Mononuclear cell (primary cell): ENCODE measurements around the gene GIPC2. TPM values are rescaled to one million over a fixed set of nuclear protein-coding genes. Genes with fewer than 3 reads are reported as not detected.
"Not testable (repeated sequence)": the region's sequence is repeated elsewhere in the genome, so short reads cannot be mapped to it uniquely, and the experiment has no call there.

ENCODE experiments used
- H3K27me3 ChIP-seq: 2 replicates; pipeline ENCODE4 v1.6.0; 2011; ENCODE audit warnings: low read length, control low read depth; ENCODE audit not compliant: insufficient read depth
- H3K4me1 ChIP-seq: 2 replicates; pipeline ENCODE4 v1.5.1; 2011; ENCODE audit warnings: mild to moderate bottlenecking, low read length, control low read depth; ENCODE audit not compliant: insufficient read depth
- H3K4me3 ChIP-seq: 2 replicates; pipeline ENCODE4 v1.5.1; 2011; ENCODE audit warnings: mild to moderate bottlenecking, low read length, moderate library complexity
- H3K9me3 ChIP-seq: 2 replicates; pipeline ENCODE4 v1.5.1; 2011; ENCODE audit warnings: low read depth, mild to moderate bottlenecking, control low read depth, low read length
- total RNA-seq: library from RNA; depleted of rRNA; stranded (reverse); fragments of >200 nt; gene quantifications from one replicate; pipeline ENCODE4 v1.2.3, GENCODE V29; 2012

GIPC2 gene
- total RNA-seq, 1 donor, result under 0.01 TPM

DNA sequence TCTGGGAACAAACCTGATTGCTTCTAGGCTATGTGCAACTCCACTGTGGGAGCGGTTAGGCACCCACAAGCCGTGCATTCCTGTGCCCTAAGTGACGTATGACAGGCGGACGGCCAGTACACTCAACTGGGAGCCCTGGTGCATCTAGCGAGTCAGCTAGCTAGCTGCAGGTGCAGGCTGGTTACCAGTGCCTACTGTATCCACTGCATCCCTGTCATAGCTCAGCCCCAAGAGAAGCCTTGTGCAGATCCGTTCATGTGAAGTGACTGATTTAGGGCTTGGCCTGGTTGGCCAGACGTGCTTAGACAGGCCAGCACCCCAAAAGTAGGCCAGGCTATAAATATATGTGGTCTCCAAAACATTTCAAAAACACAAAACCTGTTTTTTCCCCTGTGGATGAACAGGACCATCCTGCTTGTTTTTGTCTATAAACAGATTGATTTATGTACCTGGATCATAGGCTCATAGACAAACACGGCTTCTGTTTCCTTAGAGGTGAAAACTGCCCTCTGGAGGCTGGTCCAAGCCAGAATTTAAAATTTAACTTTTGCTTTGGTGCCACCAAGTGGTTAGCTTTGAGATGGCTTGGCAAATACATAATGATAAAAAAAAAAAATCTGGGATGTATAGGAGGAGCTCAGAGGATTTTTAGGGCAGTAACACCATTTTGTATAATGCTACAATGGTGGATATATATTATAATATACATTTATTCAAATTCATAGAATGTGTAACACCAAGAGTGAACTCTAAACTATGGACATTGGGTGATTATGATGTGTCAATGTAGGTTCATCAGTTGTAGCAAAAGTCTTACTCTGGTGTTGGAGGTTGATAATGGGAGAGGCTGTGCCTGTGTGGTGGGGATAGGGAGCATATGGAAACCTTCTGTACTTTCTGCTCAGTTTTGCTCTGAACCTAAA, 68.5 kb downstream of the GIPC2 start:
- Histone ChIP-seq H3K4me1 (no peaks in the 10 kb centered on the region), H3K27me3 (no peaks in the 10 kb centered on the region), H3K4me3 (no peak overlapping the region), H3K9me3 (no peaks in the 10 kb centered on the region)

GRCh38 chr1:78120485-78120884, 74.7 kb downstream of the GIPC2 start:
- not testable (repeated sequence) for H3K4me1 ChIP-seq, H3K4me3 ChIP-seq, H3K9me3 ChIP-seq, H3K27me3 ChIP-seq

DNA sequence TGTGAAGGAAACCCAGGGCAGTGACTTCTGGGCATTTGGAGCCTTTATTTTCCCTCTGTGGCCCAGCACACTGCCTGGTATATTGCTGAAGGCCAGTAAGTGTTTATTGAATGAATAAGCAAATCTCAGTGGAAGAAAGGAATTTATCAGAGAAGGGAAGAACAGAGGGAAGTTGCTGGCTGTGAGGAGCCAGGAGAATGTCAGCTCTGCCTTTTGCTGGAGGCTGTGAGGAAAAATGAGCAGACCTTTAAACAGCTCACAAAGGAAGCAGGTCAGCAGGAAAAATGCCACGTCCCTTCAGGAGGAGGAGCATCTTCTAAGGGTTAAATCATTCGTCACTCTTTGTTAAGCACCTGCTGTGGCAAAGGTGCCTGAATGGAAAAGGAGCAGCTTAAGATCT, 75.9 kb downstream of the GIPC2 start:
- Histone ChIP-seq H3K9me3 (no peaks in the 10 kb centered on the region), H3K4me1 (no peaks in the 10 kb centered on the region), H3K27me3 (no peaks in the 10 kb centered on the region), H3K4me3 (no peak overlapping the region)

GRCh38 chr1:78122389-78122788, 76.6 kb downstream of the GIPC2 start:
- Histone ChIP-seq H3K9me3 (no peaks in the 10 kb centered on the region), H3K4me1 (no peaks in the 10 kb centered on the region), H3K27me3 (no peaks in the 10 kb centered on the region), H3K4me3 (no peak overlapping the region)

- Histone ChIP-seq H3K9me3 (no peaks in the 10 kb centered on the region), H3K4me1 (no peaks in the 10 kb centered on the region), H3K4me3 (no peak overlapping the region), H3K27me3 (no peaks in the 10 kb centered on the region)
Observed at GRCh38 chr1:78126506-78126905, 80.7 kb downstream of the GIPC2 start.

DNA sequence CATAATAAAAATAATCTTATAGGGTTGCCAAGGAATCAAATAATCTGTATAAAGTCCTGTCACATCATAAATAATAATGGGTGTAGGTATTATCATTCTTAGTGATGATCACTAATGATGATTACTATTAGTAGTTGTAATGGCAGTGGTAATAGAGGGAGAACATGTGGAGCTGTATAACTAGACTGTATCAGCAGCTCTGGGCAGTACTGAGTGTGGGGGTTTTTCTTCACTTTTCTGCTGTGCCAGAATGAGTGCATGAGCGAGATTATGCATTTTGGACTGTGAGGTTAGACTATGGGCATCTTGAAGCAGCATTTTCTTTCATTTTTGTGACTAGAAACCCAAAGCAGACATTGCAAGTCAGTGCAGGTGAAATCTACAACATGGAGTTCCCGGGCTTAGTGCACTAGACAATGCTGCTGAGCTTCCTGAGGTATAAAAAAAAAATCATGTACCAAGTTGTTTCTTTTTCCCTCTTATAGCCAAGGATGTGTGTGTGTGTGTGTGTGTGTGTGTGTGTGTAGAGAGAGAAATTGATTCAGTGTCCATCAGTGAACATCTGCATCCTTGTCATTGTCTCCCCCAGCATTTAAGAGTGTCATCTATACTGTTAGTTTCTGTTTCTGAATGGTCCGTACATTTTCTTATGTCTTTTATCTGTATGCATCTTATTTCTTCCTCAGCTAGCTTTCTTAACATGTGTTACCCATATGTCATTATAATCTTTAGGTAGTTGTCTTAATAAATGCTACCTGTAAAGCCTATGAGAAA, 86.6 kb downstream of the GIPC2 start:
- Histone ChIP-seq H3K27me3 (no peaks in the 10 kb centered on the region), H3K9me3 (no peaks in the 10 kb centered on the region), H3K4me3 (no peak overlapping the region), H3K4me1 (no peaks in the 10 kb centered on the region)

DNA sequence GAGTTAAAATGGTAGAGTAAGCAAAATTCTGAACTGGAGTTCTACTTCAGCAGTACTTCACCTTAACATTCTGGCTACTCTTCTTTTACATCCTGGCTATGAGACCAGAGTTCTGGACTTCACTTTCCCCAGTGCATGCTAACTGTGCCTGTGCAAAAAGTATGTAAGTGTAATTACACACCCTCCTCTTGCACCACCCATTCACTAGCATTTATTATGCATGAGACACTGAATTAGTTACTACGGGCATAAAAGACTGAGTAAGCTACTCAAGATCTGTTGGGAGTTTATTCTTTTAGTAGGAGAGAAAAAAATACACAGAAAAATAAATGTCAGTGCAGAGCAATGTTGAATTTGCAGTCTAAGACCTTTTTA, 87.2 kb downstream of the GIPC2 start:
- H3K9me3 ChIP-seq, result no peaks in the 10 kb centered on the region
- no peak overlapping the region for H3K4me3 ChIP-seq
- H3K4me1 ChIP-seq, result no peaks in the 10 kb centered on the region
- H3K27me3 ChIP-seq, result no peaks in the 10 kb centered on the region

GRCh38 chr1:78136680-78137079, 90.9 kb downstream of the GIPC2 start:
- no peak overlapping the region for H3K4me3 ChIP-seq
- H3K27me3 ChIP-seq, result no peaks in the 10 kb centered on the region
- H3K9me3 ChIP-seq, result no peaks in the 10 kb centered on the region
- H3K4me1 ChIP-seq, result no peaks in the 10 kb centered on the region

GRCh38 chr1:78141531-78142231, 95.9 kb downstream of the GIPC2 start:
- no peaks in the 10 kb centered on the region for H3K9me3 ChIP-seq
- peaks cover 6% of the 10 kb centered on the region for H3K4me1 ChIP-seq
- no peaks in the 10 kb centered on the region for H3K27me3 ChIP-seq
- no peak overlapping the region for H3K4me3 ChIP-seq

DNA sequence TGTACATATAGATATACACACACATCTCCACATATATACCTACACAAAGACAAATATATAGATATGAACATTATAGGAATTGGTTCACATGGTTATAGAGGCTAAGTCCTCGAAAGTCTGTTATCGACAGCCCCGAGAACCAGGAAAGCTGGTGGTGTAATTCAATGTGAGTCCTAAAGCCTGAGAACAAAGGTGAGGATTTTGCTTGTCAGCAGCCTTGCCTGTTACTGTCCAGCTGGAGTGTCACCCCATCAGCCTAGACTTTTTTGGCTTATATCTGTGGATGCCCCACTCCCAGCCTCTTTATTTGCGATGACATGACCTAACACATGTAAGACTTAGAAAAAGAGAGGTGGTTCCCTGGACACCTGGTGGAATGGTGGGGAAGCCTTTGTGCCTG, 97.0 kb downstream of the GIPC2 start:
- Histone ChIP-seq H3K4me1 (peaks cover 6% of the 10 kb centered on the region), H3K27me3 (no peaks in the 10 kb centered on the region), H3K4me3 (no peak overlapping the region), H3K9me3 (no peaks in the 10 kb centered on the region)

DNA sequence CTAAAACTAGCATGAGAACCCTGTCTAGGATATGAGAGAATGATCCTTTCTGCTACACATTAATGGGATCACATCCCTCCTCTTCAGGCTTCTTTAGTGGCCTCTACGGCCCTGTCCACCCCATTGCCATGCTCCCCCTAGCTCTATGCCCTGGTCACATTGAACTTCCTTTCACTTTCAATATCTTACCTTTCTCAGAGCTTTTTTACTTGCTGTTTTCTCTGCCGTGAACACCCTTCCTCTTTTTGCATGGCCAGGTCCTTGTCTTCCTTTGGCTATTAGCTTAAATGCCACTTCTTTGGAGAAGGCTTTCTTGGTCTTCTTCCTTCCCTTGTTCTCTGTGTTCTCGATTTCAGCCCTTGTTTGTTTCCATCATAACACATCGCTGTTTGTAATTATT, 97.4 kb downstream of the GIPC2 start:
- Histone ChIP-seq H3K9me3 (no peaks in the 10 kb centered on the region), H3K4me1 (peaks cover 6% of the 10 kb centered on the region), H3K27me3 (no peaks in the 10 kb centered on the region), H3K4me3 (no peak overlapping the region)

DNA sequence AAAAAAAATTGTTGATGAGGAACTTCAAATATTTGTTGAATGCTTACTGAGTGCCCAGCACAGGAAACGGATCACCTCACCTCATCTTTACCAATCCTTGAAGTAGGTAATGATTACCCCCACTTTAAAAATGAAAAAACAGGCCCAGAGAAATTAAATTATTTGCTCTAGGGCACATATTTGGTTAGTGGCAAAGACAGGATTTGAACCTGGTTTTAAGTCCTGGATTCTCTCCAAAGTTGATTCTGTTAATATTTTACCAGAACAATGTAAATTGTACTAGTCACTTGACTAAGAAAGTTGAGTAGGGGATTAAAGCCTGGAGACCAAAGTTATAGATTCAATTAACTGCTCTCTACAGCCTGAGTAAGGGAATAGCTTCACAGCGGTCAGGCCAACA, 97.9 kb downstream of the GIPC2 start:
- Histone ChIP-seq H3K4me1 (peaks cover 6% of the 10 kb centered on the region), H3K4me3 (no peak overlapping the region), H3K9me3 (no peaks in the 10 kb centered on the region), H3K27me3 (no peaks in the 10 kb centered on the region)

DNA sequence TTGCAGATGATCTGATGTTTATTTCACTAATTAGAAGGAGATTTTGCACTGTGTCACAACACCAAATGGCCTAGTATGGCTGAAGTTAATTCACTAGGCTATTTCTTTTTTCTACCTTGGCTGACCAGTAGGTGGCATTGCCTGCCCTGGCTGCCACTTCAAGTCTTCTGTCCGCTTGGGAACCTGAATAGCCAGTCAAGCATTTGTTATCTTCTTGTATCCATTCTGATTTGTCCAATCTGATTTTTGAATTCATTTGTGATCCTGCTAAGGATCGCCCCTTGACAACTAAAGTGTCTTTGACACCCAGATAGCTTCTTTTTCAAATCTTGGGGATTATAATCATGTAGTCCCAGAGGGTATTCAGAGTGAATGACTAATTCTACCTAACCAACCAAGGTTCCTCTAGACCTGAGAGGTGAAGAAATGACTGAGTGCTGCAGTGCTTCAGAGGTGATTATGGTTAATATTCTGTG, 99.4 kb downstream of the GIPC2 start:
- Histone ChIP-seq H3K27me3 (no peaks in the 10 kb centered on the region), H3K4me1 (peaks cover 6% of the 10 kb centered on the region), H3K4me3 (no peak overlapping the region), H3K9me3 (no peaks in the 10 kb centered on the region)

DNA sequence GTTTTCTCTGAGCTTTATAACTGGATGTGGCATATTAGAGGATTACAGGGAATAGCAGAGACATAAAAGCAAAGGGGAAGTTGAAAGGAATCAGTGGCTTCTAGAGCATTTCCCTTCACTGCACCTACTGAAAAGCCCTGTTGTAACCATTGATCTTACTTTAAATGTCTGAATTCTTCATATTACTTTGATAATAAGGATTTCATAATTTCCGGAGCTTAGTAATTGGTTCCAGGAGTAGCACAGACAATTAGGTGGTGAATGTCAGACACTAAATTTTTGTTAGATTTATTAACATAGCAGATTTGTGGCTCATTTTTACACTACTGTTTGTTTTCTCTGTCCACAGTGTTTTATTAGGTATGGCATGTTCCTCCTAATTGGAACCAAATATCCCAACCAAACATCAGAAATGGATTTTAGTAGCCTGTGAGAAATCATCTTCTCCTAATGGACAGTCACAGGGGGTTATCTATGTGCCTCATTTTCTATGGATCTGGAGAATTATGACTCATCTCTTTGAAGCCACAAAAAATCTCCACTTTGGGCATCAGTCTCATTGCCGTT, 100.5 kb downstream of the GIPC2 start:
- Histone ChIP-seq H3K4me1 (peaks cover 6% of the 10 kb centered on the region), H3K4me3 (no peak overlapping the region), H3K27me3 (no peaks in the 10 kb centered on the region), H3K9me3 (no peaks in the 10 kb centered on the region)

- Histone ChIP-seq H3K4me1 (peaks cover 6% of the 10 kb centered on the region), H3K27me3 (no peaks in the 10 kb centered on the region), H3K4me3 (no peak overlapping the region), H3K9me3 (no peaks in the 10 kb centered on the region)
Observed at GRCh38 chr1:78147031-78147430, 101.3 kb downstream of the GIPC2 start.
